ENCODE data around the gene GADD45B.
"Not testable (repeated sequence)": the region's sequence is repeated elsewhere in the genome, so short reads cannot be mapped to it uniquely, and the experiment has no call there.

Gene GADD45B

DNA sequence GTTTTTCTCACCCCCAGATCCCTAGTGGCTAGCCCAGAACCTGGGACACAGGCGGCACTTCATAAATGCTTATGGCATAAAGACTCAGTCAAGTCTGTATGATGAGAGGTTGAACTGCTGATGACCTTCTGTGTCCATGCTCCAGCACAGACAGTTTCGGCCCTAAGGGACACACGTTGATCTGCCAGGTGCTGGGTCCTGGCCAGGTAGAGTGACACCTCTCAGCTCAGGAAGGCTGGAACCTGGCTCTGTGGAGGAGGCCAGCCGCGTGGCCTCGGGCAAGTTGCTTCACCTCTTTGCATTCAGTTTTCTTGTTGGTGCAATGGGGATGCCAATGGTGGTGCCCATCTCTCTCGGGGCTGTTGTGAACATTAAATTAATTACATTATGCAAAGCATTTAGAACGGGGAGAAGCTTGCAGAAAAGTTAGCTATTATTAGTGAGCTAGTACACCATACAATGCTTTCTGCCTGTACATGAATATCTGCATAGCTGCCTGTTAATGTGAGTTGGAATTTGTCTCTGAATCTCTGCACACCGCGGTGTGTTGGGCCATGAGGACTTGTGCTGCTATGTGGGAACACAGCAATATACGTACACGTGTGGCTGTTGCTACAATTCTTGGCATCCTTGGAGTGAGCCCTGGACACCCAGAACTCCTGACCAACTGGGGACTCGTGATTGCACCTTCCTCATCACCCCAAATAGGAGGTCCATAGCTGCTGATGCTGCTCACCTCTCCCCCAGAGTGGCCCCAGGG lies 8.4 kb downstream of the GADD45B start:
- no peak for FAIRE-seq
- no peak for DNase-seq (ENCODE audit: insufficient read length, low spot score)

- DNase-seq (ENCODE audit: insufficient read length, low spot score) (no peak), FAIRE-seq (no peak)
Measured at GRCh38 chr19:2485428-2485827, 9.5 kb downstream of the GADD45B start.

- FAIRE-seq, result no peak
- no peak for DNase-seq (ENCODE audit: insufficient read length, low spot score)
Measured at GRCh38 chr19:2487090-2487489, 11.2 kb downstream of the GADD45B start.

- FAIRE-seq (no peak), DNase-seq (ENCODE audit: insufficient read length, low spot score) (no peak)
Measured at GRCh38 chr19:2487842-2488241, 11.9 kb downstream of the GADD45B start.

DNA sequence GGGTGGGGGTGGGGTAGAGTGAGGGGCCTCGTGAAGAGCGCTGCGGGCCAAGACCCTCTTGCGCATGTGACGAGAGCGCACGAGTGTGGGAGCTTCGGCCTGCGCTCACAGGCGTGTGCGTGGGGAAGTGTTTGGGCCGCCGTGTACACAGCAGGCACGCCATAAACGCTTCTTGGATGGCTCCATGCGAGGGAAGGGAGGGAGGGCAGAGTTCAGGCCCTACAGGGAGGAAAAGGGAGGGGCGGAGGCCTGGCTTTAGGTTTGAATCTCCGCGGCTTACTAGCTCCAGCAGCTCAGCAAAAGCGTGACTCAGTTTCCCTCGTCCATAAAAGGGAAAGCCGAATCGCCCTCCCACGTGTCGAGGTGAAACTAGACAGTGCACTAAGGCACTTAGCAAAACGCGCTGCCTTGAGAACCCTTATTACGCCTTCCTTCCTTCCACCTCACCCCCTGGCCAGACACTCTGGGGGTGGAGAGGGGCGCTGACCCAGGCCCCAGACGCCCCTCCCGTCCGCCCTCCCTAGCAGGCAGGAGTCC lies 12.5 kb downstream of the GADD45B start:
- DNase-seq (ENCODE audit: insufficient read length, low spot score) (no peak), FAIRE-seq (no peak)

- DNase-seq (ENCODE audit: insufficient read length, low spot score), result no peak
Measured at GRCh38 chr19:2488942-2489731, 13.2 kb downstream of the GADD45B start.

DNA sequence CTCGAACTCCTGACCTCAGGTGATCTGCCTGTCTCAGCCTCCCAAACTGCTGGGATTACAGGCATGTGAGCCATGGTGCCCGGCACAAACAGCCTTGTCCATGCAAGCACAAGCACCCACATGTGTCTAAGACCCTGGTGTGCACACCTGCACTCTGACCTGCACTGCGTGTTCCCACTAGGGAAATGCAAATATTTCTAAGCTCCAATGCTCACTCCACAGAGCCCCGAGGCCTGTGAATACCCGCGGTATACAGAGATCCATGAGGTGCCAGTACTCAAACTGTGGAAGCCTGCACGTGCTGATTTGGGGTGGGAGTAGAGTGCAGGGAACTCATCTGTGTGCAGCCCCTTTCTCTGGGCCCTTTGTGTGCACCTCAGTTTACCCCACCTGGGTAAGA lies 14.7 kb downstream of the GADD45B start:
- FAIRE-seq, result no peak
- no peak for DNase-seq (ENCODE audit: insufficient read length, low spot score)

More at GRCh38 chr19:2488942-2489731, 13.2 kb downstream of the GADD45B start:
- no peak for FAIRE-seq

GRCh38 chr19:2491130-2491801 lies 15.3 kb downstream of the GADD45B start:
- FAIRE-seq (no peak), DNase-seq (ENCODE audit: insufficient read length, low spot score) (no peak)

- no peak for DNase-seq (ENCODE audit: insufficient read length, low spot score)
- no peak for FAIRE-seq
Measured at GRCh38 chr19:2492870-2493269, 16.9 kb downstream of the GADD45B start.

DNA sequence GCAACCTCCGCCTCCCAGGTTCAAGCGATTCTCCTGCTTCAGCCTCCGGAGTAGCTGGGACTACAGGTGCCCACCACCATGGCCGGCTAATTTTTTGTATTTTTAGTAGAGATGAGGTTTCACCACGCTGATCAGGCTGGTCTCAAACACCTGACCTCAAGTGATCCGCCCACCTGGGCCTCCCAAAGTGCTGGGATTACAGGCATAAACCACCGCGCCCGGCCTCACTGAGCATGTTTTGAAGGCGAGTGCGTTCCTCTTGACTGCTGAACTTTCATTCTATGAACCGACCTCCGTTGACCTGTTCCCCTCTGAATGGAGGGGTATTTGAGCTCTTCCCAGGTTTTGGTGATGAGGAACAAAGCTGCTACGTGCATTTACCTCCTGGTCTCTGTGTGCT lies 17.5 kb downstream of the GADD45B start:
- DNase-seq (ENCODE audit: insufficient read length, low spot score); FAIRE-seq: not testable (repeated sequence)

DNA sequence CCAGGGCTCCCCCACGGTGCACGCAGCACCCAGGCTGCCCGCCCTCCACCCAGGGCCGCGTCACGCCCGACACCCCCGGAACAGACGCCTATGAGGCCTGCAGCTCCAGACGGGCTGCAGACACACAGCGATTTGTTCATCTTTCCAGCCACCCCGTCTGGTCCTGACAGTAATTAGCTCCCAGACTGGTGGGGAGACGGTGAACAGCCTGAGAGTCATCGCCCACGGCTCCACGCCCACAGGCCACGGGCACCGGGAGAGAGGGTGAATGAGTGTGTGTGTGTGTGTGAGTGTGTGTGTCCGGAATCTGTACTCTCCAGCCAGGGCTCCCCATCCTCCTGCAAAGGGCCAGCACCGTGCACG lies 18.1 kb downstream of the GADD45B start:
- no peak for DNase-seq (ENCODE audit: insufficient read length, low spot score)
- no peak for FAIRE-seq

GRCh38 chr19:2494447-2495129 lies 18.7 kb downstream of the GADD45B start:
- FAIRE-seq, result peak; percentile 54
- peak; percentile 83 for DNase-seq (ENCODE audit: insufficient read length, low spot score)

DNA sequence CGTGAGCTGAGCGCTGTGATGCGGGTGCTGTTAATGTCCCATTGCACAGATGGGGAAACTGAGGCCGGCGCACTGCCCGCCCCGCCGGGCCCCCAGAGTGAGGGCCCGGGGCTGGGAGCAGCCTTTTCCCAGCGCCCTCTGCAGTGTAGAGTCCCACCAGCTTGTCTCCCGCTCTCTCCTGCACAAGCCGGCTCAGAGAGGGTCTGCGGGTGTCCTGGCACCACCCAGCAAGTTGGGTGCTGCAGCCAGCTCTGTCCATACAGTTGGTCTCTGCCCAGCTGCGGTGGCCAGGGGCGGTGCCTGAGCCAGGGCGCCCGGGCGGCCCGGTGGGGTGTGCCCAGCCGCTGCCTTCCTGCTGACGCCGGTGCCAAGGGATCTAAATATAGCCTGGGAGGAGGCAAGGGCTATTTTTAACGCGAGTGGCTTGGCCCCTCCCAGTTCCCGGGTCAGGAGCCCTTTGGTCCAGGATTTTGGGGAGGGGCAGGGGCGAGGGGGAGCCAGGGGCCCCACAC lies 19.3 kb downstream of the GADD45B start:
- no peak for FAIRE-seq
- no peak for DNase-seq (ENCODE audit: insufficient read length, low spot score)

- DNase-seq (ENCODE audit: insufficient read length, low spot score), result no peak
- no peak for FAIRE-seq
Measured at GRCh38 chr19:2495651-2496316, 19.9 kb downstream of the GADD45B start.

DNA sequence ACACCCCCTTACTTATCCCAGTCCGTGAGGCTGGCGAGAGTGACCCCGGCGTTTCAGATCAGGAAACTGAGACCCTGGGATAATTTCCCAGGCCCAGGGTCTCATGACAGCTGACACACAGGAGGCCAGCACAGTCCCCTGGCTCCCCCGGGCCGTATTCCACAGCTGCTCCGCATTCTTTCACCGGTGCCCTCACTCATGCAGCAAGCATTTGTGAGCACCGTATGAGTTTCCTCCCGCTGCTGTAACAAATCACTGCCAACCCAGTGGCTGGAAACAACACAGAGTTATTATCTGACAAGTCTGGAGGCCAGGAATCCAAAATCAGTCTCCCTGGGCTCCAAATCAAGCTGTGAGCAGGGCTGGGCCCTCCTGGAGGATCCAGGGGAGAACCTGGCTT lies 21.3 kb downstream of the GADD45B start:
- DNase-seq (ENCODE audit: insufficient read length, low spot score), result no peak
- no peak for FAIRE-seq

DNA sequence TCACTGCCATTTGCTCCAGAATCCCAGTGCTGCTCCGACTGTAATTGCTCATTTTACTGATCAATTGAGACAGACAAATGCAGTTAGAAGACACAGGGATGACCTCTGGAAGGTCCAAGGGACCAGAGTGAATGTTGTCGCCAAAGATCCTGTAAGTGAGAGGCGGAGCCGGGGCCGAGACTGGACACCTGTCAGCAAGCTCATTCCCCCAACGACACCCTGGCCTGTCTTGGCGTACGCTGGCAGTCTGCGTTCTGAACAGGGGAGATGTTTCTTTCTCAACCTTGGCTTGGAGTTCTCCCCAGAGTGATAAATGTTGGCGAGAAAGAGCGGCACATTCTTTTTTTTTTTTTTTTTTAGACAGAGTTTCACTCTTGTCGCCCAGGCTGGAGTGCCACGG lies 24.2 kb downstream of the GADD45B start:
- DNase-seq (ENCODE audit: insufficient read length, low spot score), result no peak
- no peak for FAIRE-seq

DNA sequence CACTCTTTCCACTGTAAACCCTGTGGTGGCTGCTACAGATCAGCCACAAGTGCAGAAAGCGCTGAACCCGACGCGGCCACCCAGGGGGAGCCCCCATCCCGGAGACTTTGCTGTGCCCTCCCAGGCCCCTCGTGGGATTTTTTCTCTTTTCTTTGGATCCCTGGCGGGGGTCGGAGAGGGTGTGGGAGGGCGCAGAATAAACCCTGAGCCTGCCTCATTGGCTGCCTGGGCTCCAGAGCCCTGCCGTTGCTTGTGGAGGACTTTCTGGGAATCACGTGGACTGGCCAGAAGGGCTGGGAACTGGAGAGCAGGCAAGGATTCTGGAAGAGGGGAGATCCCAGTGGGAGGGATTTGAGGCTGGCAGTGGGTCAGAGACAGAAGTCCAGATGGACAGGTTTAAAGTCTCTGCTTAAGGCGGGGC lies 24.9 kb downstream of the GADD45B start:
- no peak for FAIRE-seq
- DNase-seq (ENCODE audit: insufficient read length, low spot score), result no peak

DNA sequence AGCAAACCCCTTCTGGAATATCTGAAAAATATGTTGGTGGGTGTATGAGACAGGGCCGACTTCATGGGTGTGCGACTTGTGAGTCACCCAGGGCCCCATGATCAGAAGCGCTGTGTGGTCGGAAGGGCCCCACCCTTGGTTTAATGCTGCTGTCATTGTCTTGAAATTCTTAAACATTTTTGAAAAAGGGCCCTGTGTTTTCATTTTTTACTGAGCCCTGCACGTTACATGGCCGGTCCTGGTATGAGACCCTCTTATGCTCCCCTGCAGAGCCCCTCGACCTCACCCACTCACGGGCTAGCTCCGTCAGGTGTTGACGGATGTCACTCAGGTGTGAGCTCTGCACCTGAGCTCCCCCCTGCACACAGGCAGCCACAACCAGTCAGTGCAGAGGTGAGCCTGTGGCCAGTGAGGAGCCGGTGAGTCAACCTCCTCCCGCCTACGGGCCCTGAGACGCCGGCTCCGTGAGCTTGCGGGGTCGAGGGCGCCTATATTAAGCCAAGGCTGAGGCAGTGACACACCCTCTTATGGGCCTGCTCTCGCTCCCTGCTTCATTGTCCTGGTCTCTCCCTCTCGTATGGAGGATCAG lies 27.7 kb downstream of the GADD45B start:
- no peak for DNase-seq (ENCODE audit: insufficient read length, low spot score)
- no peak for FAIRE-seq

GRCh38 chr19:2506656-2507055 lies 30.7 kb downstream of the GADD45B start:
- FAIRE-seq, result not testable (repeated sequence)

GRCh38 chr19:2507109-2507508 lies 31.2 kb downstream of the GADD45B start:
- DNase-seq (ENCODE audit: insufficient read length, low spot score) (no peak), FAIRE-seq (peak; percentile 68)

More at GRCh38 chr19:2506656-2507055, 30.7 kb downstream of the GADD45B start:
- DNase-seq (ENCODE audit: insufficient read length, low spot score), result not testable (repeated sequence)
